ENCODE data around the gene COL10A1. TPM values are rescaled to one million over a fixed set of nuclear protein-coding genes. Genes with fewer than 3 reads are reported as not detected.
A peak's percentile ranks its signal among the peaks of the same experiment; 100 is the strongest.

Gene COL10A1
- total RNA-seq, 1 donor from 2014 or later, result not detected

- POLR2A ChIA-PET, result no interaction called here
These were observed 42.2 kb upstream of the COL10A1 start for GRCh38 chr6:116168148-116168547.

GRCh38 chr6:116166369-116166768 lies 40.4 kb upstream of the COL10A1 start:
- POLR2A ChIA-PET, result no interaction called here
- H3K27ac Mint-ChIP-seq, result no peak overlapping the region
- TF ChIP-seq CTCF (IDR thresholded peaks at IDR 0.05), result no peak
- H3K9me3 Mint-ChIP-seq, result peaks cover 4% of the 10 kb centered on the region
- no peaks in the 10 kb centered on the region for H3K27me3 Mint-ChIP-seq
- no peak overlapping the region for H3K4me3 Mint-ChIP-seq
- intact Hi-C loops (cut with micrococcal nuclease), result no loop called here
- no peak for ATAC-seq (ENCODE audit: low read depth)
- CTCF ChIA-PET, result interaction anchor here (0.9 kb wide), 1 partner anchor 51 kb away, joined by 3 read pairs; no protein-coding TSS in a partner anchor
- no peak for DNase-seq
- H3K36me3 Mint-ChIP-seq (ENCODE audit: low read depth), result peaks cover 32% of the 10 kb centered on the region
- H3K4me1 Mint-ChIP-seq, result peaks cover 38% of the 10 kb centered on the region

More at GRCh38 chr6:116168148-116168547, 42.2 kb upstream of the COL10A1 start:
- CTCF ChIA-PET, result no interaction called here
- Mint-ChIP-seq H3K27me3 (no peaks in the 10 kb centered on the region), H3K4me1 (peaks cover 27% of the 10 kb centered on the region), H3K4me3 (no peak overlapping the region), H3K27ac (no peak overlapping the region), H3K9me3 (peaks cover 4% of the 10 kb centered on the region), H3K36me3 (ENCODE audit: low read depth) (peaks cover 25% of the 10 kb centered on the region)
- ATAC-seq (ENCODE audit: low read depth) (no peak), DNase-seq (no peak)
- intact Hi-C loops (cut with micrococcal nuclease), result no loop called here
- no peak for TF ChIP-seq CTCF (IDR thresholded peaks at IDR 0.05)

DNA sequence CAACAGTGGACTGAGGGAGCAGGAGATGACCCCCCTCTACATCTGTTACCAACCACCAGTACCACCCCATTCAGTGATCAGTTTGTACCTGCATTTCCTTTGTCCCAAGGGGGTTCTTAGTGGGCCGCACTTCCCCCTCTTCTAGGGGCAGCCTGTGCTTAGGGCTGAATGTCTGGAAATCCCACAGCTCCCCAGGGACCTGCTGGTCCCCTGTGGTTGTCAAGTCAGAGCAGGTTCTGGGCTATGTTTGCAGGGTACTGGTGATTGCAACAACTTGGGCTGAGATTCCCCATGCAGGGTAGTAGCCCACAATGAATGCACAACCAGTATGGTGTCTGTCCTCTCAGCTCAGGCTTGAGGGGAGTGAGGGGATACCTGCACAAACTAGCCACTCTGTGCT lies 39.7 kb upstream of the COL10A1 start:
- DNase-seq (peak; percentile 62), ATAC-seq (ENCODE audit: low read depth) (peak; percentile 100)
- H3K27me3 Mint-ChIP-seq, result no peaks in the 10 kb centered on the region
- CTCF ChIA-PET, result interaction anchor here (0.9 kb wide), 1 partner anchor 50 kb away, joined by 3 read pairs; no protein-coding TSS in a partner anchor
- H3K36me3 Mint-ChIP-seq (ENCODE audit: low read depth), result peaks cover 29% of the 10 kb centered on the region
- H3K4me3 Mint-ChIP-seq, result peak overlapping the region; percentile 42
- TF ChIP-seq CTCF (IDR thresholded peaks at IDR 0.05), result no peak
- H3K4me1 Mint-ChIP-seq, result peaks cover 39% of the 10 kb centered on the region
- no peak overlapping the region for H3K27ac Mint-ChIP-seq
- peaks cover 4% of the 10 kb centered on the region for H3K9me3 Mint-ChIP-seq
- intact Hi-C loops (cut with micrococcal nuclease), result loop anchor here (1.0 to 2.0 kb wide), 2 partner anchors 79 to 146 kb away; no protein-coding TSS in a partner anchor
- POLR2A ChIA-PET, result interaction anchor here (0.6 to 1.0 kb wide), 2 partner anchors 29 to 65 kb away, joined by 3 to 4 read pairs; partner anchors contain the start of gene NT5DC1

- no peak for DNase-seq
- ChIA-PET CTCF (no interaction called here), POLR2A (no interaction called here)
- H3K36me3 Mint-ChIP-seq (ENCODE audit: low read depth), result peaks cover 34% of the 10 kb centered on the region
- peaks cover 31% of the 10 kb centered on the region for H3K4me1 Mint-ChIP-seq
- H3K27ac Mint-ChIP-seq, result no peak overlapping the region
- TF ChIP-seq CTCF (IDR thresholded peaks at IDR 0.05), result no peak
- intact Hi-C loops (cut with micrococcal nuclease), result no loop called here
- H3K9me3 Mint-ChIP-seq, result peaks cover 4% of the 10 kb centered on the region
- no peak for ATAC-seq (ENCODE audit: low read depth)
- H3K4me3 Mint-ChIP-seq, result no peak overlapping the region
- H3K27me3 Mint-ChIP-seq, result no peaks in the 10 kb centered on the region
These were observed 34.0 kb upstream of the COL10A1 start for GRCh38 chr6:116159782-116160524.

DNA sequence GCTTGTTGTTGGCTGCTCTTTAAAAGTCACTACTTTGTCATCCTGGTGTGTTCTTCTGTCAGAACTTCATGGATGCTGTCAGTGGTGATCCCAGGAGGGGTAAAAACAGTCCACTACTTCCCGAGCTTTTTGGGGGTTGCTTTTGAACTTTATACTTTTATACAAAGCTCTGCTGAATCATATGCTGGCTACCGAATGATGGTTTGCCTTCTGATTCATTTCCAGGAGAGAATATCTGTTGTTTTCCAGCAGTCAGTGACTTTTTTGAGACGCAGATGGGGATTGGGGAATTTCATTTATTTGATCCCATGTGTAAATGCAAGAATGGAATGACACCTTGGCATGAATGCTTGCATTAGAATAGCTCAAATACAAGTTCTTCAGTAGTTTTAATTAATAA lies 32.7 kb upstream of the COL10A1 start:
- Mint-ChIP-seq H3K4me3 (no peak overlapping the region), H3K27me3 (no peaks in the 10 kb centered on the region), H3K9me3 (peaks cover 4% of the 10 kb centered on the region), H3K36me3 (ENCODE audit: low read depth) (peaks cover 30% of the 10 kb centered on the region), H3K4me1 (peaks cover 27% of the 10 kb centered on the region), H3K27ac (peak overlapping the region; percentile 9)
- no peak for ATAC-seq (ENCODE audit: low read depth)
- intact Hi-C loops (cut with micrococcal nuclease), result no loop called here
- DNase-seq, result no peak
- CTCF ChIA-PET, result no interaction called here
- TF ChIP-seq CTCF (IDR thresholded peaks at IDR 0.05), result no peak
- POLR2A ChIA-PET, result no interaction called here
